Testis (tissue), 3 donors: ENCODE measurements around the gene ISLR2. TPM values are rescaled to one million over a fixed set of nuclear protein-coding genes. Genes with fewer than 3 reads are reported as not detected.

Experiments
- DNase-seq: peaks from one replicate; pipeline ENCODE4 v3.0.0-alpha.2; 2019
- H3K27ac ChIP-seq, 2 donors: fragments of 200-600 bp; sonication (generic); one replicate each; pipeline ENCODE4 v1.5.1; 2019
- H3K27me3 ChIP-seq: fragments of 200-600 bp; sonication (generic); one replicate; pipeline ENCODE4 v1.5.1; 2019
- H3K36me3 ChIP-seq: fragments of 200-600 bp; sonication (generic); one replicate; pipeline ENCODE4 v1.5.1; 2017; ENCODE audit warnings: low read depth; ENCODE audit errors: missing control alignments
- H3K4me1 ChIP-seq: fragments of 200-600 bp; sonication (generic); one replicate; pipeline ENCODE4 v1.5.1; 2019
- H3K4me3 ChIP-seq, 2 donors: fragments of 200-600 bp; sonication (generic); one replicate each; pipeline ENCODE4 v1.5.1; 2017 to 2019
- H3K9me3 ChIP-seq: fragments of 200-600 bp; sonication (generic); one replicate; pipeline ENCODE4 v1.5.1; 2017
- CTCF ChIP-seq, 3 experiments: fragments of 450-650 bp in 2 of 3; fragments of 200-600 bp in 1 of 3; sonication (generic) in 1 of 3; IDR thresholded peaks; one replicate each; pipeline ENCODE4 v1.5.1; 2016 to 2019; ENCODE audit warnings: antibody characterized with exemption in 3 of 3, mild to moderate bottlenecking in 2 of 3, moderate library complexity in 1 of 3
- POLR2A ChIP-seq: fragments of 450-650 bp; IDR thresholded peaks from one replicate; pipeline ENCODE4 v1.6.1; 2017; ENCODE audit warnings: antibody characterized with exemption, mild to moderate bottlenecking, moderate library complexity
- WGBS, 2 donors: methylation state at CpG; one replicate each; pipeline ENCODE4 v1.1.5; 2018; 5-methylcytosine and 5-hydroxymethylcytosine counted together
- intact Hi-C: fragments of 100-400 bp; cut with DNase I; formaldehyde crosslinking; loops from one replicate; pipeline ENCODE4 v1.15.1; 2023; ENCODE audit warnings: low total_unique reads
- polyA plus RNA-seq: library from polyadenylated mRNA; stranded (reverse); fragments of 350-450 nt; fragmentation: Illumina TruSeq; extraction: RNeasy Lipid Tissue Mini Kit (QIAGEN cat#74804); gene quantifications from one replicate; pipeline ENCODE4 v1.2.3, GENCODE V29; 2014; ENCODE audit warnings: low read depth, low replicate concordance; ENCODE audit not compliant: insufficient read depth
- small RNA-seq, 2 donors: library from RNA; depleted of rRNA; stranded (forward); fragments of <200 nt; gene quantifications; one replicate each; pipeline ENCODE3, GENCODE V24; 2016
- total RNA-seq, 2 donors: library from RNA; depleted of rRNA; stranded (reverse); fragments of >200 nt; gene quantifications; one replicate each; pipeline ENCODE4 v1.2.3, GENCODE V29; 2016

Gene ISLR2
- total and polyA plus RNA-seq, 3 donors from 2014 or later: 12.8 to 26.1 (median 17.7) TPM

- Histone ChIP-seq H3K4me1 (no peaks in the 10 kb centered on the region), H3K4me3 (no peak overlapping the region), H3K27ac (no peak overlapping the region), H3K27me3 (no peaks in the 10 kb centered on the region), H3K9me3 (no peaks in the 10 kb centered on the region), H3K36me3 (no peaks in the 10 kb centered on the region)
- DNase-seq: no peak
- 79 to 90% methylated on average over 7 to 8 of the region's 8 CpGs for WGBS, 2 donors
- TF ChIP-seq CTCF (IDR thresholded peaks at IDR 0.05) (no peak), POLR2A (no peak)
- intact Hi-C loops: no loop called here
These were observed 55.4 kb downstream of the ISLR2 start for GRCh38 chr15:74185710-74186348.

Small RNA genes lying within 50 kb of the gene (small RNA-seq; reads per million reads assigned to genes)
- 0 reads per million in 2 donors for gene RF00017

Other genes starting within 250 kb of the ISLR2 start
- 10 to 100 TPM; 13.9 to 14.9 TPM for gene LOXL1, start 204.1 kb upstream of the ISLR2 start, total RNA-seq
- gene LOXL1, start 204.1 kb upstream of the ISLR2 start, polyA plus RNA-seq: 56.8 TPM
- 10 to 100 TPM; 18.2 to 20.1 TPM for gene STOML1, start 138.3 kb upstream of the ISLR2 start, total RNA-seq
- 25.6 TPM for gene STOML1, start 138.3 kb upstream of the ISLR2 start, polyA plus RNA-seq
- 10 to 100 TPM; 53.9 to 59.5 TPM for gene PML, start 135.9 kb upstream of the ISLR2 start, total RNA-seq
- 20.9 TPM for gene PML, start 135.9 kb upstream of the ISLR2 start, polyA plus RNA-seq
- gene GOLGA6A, start 48.0 kb upstream of the ISLR2 start, total RNA-seq: 10 to 100 TPM; 32.4 to 42.4 TPM
- gene GOLGA6A, start 48.0 kb upstream of the ISLR2 start, polyA plus RNA-seq: 24.6 TPM
- 10 to 100 TPM; 24.0 to 39.5 TPM for gene ISLR, start 43.1 kb downstream of the ISLR2 start, total RNA-seq
- 73.7 TPM for gene ISLR, start 43.1 kb downstream of the ISLR2 start, polyA plus RNA-seq
- gene STRA6, start 72.2 kb downstream of the ISLR2 start, total RNA-seq: 1 to 10 TPM; 4.1 to 9.3 TPM
- 14.1 TPM for gene STRA6, start 72.2 kb downstream of the ISLR2 start, polyA plus RNA-seq
- gene CCDC33, start 105.7 kb downstream of the ISLR2 start, total RNA-seq: 10 to 100 TPM; 11.6 to 18.5 TPM
- 41.3 TPM for gene CCDC33, start 105.7 kb downstream of the ISLR2 start, polyA plus RNA-seq
- 10 to 100 TPM; 74.3 to 76.4 TPM for gene CYP11A1, start 237.1 kb downstream of the ISLR2 start, total RNA-seq
- 76.2 TPM for gene CYP11A1, start 237.1 kb downstream of the ISLR2 start, polyA plus RNA-seq